Prostate gland (tissue), 2 donors: Measurements from ENCODE around the gene EIF4G1.

ENCODE experiments used
- CTCF ChIP-seq, 4 experiments: fragments of 200-600 bp in 2 of 4; fragments of 450-650 bp in 2 of 4; sonication (generic) in 2 of 4; IDR thresholded peaks; 1 replicate in 3 of 4; 2 replicates in 1 of 4; pipeline ENCODE4 v1.5.1; 2016 to 2019; ENCODE audit warnings: antibody characterized with exemption in 4 of 4, mild to moderate bottlenecking in 2 of 4, moderate library complexity in 2 of 4
- POLR2AphosphoS5 ChIP-seq: sonication (generic); formaldehyde crosslinking; IDR thresholded peaks from one replicate; pipeline ENCODE4 v1.6.1; 2017; ENCODE audit warnings: antibody characterized with exemption

GRCh38 chr3:184345317-184346144, 31.1 kb downstream of the EIF4G1 start:
- TF ChIP-seq CTCF (IDR thresholded peaks at IDR 0.05) (peak in 3 of 4 experiments; percentile 37 to 69 (median 62)), POLR2AphosphoS5 (peak; percentile 87)
